Bronchial epithelial cell (primary cell): ENCODE data around the gene FUT6. TPM values are rescaled to one million over a fixed set of nuclear protein-coding genes. Genes with fewer than 3 reads are reported as not detected.

Source experiments
- DNase-seq: peaks from one replicate; pipeline ENCODE4 v3.0.0-alpha.2; 2010; ENCODE audit warnings: low read depth
- FAIRE-seq: peaks from 2 replicates; lab custom pipeline; 2011; peaks lifted over from hg19 to GRCh38; lab: Jason Lieb, UNC
- H3K27me3 ChIP-seq: 2 replicates; pipeline ENCODE4 v1.5.1; 2011; ENCODE audit warnings: low read length; ENCODE audit not compliant: control insufficient read depth, insufficient read depth
- H3K36me3 ChIP-seq: 2 replicates; pipeline ENCODE4 v1.5.1; 2011; ENCODE audit warnings: low read length; ENCODE audit not compliant: control insufficient read depth, insufficient read depth
- H3K4me3 ChIP-seq: 2 replicates; pipeline ENCODE4 v1.5.1; 2011; ENCODE audit warnings: mild to moderate bottlenecking, low read depth, low read length, control low read depth
- total RNA-seq: library from RNA; depleted of rRNA; stranded (reverse); fragments of >200 nt; gene quantifications from 2 replicates; pipeline ENCODE4 v1.2.1, GENCODE V29; 2014
- TF ChIP-seq, protein P1 (sequence below): IDR thresholded peaks from 2 replicates; pipeline ENCODE4 v1.5.1; 2011; ENCODE audit warnings: mild to moderate bottlenecking, moderate library complexity, low read length, control low read depth, inconsistent platforms; ENCODE audit not compliant: insufficient read depth, severe bottlenecking

Gene FUT6
- total RNA-seq, 1 donor from 2014 or later = 2.1 TPM

DNA sequence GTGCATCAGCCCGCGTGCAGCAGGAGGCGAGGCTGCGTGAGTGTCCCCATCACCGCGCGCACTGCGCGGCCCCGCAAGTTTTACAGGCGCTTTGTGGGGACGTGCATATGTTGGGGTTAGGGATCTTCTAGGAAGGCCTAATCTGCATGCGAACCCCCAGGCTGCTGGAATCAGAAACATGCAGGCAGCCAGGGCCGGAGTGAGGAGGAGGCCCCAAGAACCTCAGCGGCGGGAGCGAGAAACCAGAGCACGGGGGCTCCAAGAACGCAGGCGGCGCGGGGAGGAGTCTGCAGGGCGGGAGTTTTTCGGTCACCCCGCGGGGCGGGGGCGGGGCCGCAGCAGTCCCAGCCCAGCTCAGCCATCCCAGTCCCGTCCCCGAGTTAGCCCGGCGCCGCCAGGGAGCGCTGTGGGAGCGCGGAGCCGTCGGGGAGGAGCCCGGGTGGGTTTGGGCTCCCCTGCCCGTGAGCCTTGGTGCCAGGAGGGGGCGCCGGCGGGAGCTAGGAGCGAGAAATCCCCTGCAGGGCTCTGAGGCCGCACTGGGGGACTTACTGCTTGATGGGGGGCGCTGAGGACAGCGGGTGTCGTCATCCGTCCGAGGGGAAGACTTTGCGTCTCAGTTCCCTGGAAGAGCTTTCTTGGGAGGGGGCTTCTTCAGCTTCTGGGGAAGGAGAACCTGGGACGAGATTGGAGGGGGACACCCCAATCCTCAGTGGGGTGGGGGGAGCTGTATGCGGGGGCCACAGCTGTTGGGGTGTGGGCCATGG, 35.6 kb downstream of the FUT6 start:
- TF ChIP-seq, protein P1, sequence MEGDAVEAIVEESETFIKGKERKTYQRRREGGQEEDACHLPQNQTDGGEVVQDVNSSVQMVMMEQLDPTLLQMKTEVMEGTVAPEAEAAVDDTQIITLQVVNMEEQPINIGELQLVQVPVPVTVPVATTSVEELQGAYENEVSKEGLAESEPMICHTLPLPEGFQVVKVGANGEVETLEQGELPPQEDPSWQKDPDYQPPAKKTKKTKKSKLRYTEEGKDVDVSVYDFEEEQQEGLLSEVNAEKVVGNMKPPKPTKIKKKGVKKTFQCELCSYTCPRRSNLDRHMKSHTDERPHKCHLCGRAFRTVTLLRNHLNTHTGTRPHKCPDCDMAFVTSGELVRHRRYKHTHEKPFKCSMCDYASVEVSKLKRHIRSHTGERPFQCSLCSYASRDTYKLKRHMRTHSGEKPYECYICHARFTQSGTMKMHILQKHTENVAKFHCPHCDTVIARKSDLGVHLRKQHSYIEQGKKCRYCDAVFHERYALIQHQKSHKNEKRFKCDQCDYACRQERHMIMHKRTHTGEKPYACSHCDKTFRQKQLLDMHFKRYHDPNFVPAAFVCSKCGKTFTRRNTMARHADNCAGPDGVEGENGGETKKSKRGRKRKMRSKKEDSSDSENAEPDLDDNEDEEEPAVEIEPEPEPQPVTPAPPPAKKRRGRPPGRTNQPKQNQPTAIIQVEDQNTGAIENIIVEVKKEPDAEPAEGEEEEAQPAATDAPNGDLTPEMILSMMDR = peak; percentile 99
- Histone ChIP-seq H3K27me3 (peaks cover 7% of the 10 kb centered on the region), H3K4me3 (peak overlapping the region; percentile 24), H3K36me3 (no peaks in the 10 kb centered on the region)
- FAIRE-seq (no peak), DNase-seq (peak; percentile 66)

DNA sequence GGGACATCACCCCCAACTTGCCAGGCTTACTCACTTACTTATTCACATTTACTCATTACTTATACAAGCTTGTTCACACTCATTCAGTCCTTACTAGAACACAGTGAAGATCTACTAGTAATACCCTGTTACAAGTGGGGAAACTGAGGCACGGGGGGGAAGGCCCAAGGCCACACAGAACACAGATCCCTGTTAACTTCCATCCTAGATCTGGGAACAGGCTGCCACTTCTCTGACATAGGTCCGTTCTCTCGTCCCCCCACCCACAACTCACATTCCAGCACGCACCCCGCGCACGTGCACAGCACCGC, 36.1 kb downstream of the FUT6 start:
- TF ChIP-seq, protein P1 = no peak
- peak; percentile 15 for DNase-seq

DNA sequence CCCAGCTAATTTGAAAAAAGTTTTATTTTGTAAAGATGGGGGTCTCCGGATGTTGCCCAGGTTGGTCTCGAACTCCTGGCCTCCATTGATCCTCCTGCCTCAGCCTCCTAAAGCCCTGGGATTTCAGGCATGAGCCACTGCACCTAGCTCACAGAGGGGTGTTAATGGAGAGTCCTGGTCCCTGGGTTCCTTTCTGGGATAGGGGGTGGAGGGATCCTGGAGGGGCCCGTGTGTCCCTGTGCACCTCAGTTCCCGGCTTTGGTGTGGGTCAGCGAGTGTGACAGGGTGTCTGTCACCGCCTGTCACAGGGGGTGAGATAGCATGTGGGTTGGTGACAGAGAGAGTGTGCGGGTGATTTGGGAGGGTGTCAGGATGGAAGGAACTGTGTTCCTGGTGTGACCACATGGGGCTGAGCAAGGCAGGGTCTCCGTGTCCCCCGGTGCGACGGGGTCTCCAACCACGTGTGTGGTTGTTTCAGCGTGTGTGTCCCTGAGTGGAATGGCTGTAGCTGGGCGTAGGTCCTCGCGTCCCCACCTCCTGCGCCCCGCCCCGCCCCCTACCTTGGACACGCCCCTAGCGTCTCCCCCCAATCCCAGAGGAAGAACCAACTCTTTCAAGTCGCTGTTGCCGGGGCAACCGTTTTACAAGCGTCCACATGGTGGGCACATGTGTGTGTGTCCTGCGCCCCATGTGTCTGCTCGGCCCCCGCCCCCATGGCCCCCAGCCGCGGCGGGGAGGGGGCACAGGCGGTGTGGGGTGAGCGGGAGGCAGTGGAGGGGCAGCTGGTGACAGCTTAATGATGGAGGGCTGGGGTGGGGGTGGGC, 37.5 kb downstream of the FUT6 start:
- TF ChIP-seq, protein P1 = no peak
- FAIRE-seq = no peak
- Histone ChIP-seq H3K27me3 (peaks cover 9% of the 10 kb centered on the region), H3K36me3 (no peaks in the 10 kb centered on the region), H3K4me3 (no peak overlapping the region)
- DNase-seq = no peak

More for the DNA sequence above, 36.1 kb downstream of the FUT6 start:
- H3K27me3 ChIP-seq = peaks cover 9% of the 10 kb centered on the region
- H3K4me3 ChIP-seq = peak overlapping the region; percentile 24
- FAIRE-seq = no peak
- no peaks in the 10 kb centered on the region for H3K36me3 ChIP-seq

DNA sequence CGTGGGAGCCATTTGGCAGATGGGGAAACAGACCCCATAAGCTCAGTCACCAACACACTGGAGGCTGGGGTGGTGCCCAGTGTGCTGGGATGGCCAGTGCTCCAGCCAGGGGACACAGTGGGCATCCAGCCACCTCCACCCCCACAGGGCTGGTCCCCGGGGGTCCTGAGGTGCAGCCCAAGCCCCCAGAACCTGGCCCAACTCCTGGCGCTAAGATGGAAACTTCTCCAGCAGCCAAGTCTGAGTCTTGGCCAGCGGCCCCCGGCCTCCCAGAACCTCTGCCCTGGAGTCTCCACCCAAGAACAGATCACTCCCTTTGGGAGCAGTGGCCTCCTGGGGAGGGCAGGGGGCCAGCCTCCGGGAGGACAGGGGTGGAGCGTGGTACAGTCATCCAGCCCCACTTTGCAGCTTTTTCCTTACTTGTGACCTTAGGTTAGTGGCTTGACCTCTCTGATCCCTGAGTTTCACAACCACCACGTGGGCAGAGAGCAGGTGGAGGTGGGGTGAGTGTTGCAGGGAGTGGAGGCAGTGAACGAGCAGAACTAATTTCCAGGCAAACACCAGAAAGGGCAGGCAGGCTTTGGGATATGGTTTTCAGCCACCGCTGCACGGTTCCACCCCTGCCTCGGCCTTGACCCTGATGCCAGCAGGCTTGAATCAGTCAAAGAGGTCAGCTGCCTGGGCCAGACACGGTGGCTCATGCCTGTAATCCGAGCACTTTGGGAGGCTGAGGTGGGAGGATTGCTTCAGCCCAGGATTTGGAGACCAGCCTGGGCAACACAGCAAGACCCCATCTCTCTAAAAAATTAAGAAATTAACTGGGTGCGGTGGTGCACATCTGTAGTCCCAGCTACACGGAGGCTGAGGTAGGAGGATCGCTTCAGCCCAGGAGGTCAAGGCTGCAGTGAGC, 38.9 kb downstream of the FUT6 start:
- TF ChIP-seq, protein P1 = no peak
- H3K4me3 ChIP-seq = no peak overlapping the region
- H3K36me3 ChIP-seq = no peaks in the 10 kb centered on the region
- peaks cover 6% of the 10 kb centered on the region for H3K27me3 ChIP-seq
- DNase-seq = no peak
- FAIRE-seq = no peak
